ENCODE data around the gene CACNA2D3.

DNA sequence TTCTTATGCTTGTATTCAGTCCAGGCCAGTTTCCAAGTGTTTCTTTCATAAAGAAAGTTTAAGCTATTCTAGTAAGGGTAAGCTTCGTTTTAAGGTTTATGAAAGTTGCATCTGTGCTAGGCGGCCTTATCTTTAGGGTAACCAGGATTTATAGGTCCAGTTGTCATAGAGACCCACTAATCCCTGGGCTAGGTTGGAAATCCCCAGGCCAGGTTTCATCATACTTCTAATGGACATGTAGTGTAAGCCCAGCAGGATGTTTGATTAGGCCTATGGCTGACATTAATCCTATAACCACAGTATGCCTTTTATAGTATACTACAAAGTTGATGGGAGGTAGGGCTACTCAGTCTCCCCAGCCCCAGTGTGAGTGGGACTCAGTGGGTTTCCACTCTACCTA is 312.4 kb downstream of the CACNA2D3 start:
- TF ChIP-seq POLR2A (IDR thresholded peaks at IDR 0.05): no peak
- TF ChIP-seq, protein P1, sequence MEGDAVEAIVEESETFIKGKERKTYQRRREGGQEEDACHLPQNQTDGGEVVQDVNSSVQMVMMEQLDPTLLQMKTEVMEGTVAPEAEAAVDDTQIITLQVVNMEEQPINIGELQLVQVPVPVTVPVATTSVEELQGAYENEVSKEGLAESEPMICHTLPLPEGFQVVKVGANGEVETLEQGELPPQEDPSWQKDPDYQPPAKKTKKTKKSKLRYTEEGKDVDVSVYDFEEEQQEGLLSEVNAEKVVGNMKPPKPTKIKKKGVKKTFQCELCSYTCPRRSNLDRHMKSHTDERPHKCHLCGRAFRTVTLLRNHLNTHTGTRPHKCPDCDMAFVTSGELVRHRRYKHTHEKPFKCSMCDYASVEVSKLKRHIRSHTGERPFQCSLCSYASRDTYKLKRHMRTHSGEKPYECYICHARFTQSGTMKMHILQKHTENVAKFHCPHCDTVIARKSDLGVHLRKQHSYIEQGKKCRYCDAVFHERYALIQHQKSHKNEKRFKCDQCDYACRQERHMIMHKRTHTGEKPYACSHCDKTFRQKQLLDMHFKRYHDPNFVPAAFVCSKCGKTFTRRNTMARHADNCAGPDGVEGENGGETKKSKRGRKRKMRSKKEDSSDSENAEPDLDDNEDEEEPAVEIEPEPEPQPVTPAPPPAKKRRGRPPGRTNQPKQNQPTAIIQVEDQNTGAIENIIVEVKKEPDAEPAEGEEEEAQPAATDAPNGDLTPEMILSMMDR (IDR thresholded peaks at IDR 0.05): no peak
